ENCODE measurements around the gene ZNF506.
"Not testable (repeated sequence)": the region's sequence is repeated elsewhere in the genome, so short reads cannot be mapped to it uniquely, and the experiment has no call there.

The ZNF506 gene

GRCh38 chr19:19816679-19817078 is 4.9 kb downstream of the ZNF506 start:
- no peaks in the 10 kb centered on the region for H3K27me3 ChIP-seq (ENCODE audit: insufficient read depth, poor library complexity, severe bottlenecking)
- no peak for DNase-seq (ENCODE audit: low read depth in 1 of 2, low spot score in 1 of 2)
- no peak overlapping the region for H3K4me3 ChIP-seq (replicated peaks; ENCODE audit: insufficient read depth, low read length)
- TF ChIP-seq REST (IDR thresholded peaks at IDR 0.05; ENCODE audit: insufficient replicate concordance, low read depth) (no peak), CTCF (IDR thresholded peaks at IDR 0.05; ENCODE audit: insufficient read depth, low read length) (no peak), POLR2AphosphoS5 (IDR thresholded peaks at IDR 0.05; ENCODE audit: low read depth) (no peak), GABPA (IDR thresholded peaks at IDR 0.05; ENCODE audit: low read depth) (no peak), SPI1 (IDR thresholded peaks at IDR 0.05; ENCODE audit: borderline replicate concordance, low read depth) (no peak)
- H3K27ac ChIP-seq (replicated peaks), result no peak overlapping the region

- not testable (repeated sequence) for H3K27me3 ChIP-seq (ENCODE audit: insufficient read depth, poor library complexity, severe bottlenecking); H3K4me3 ChIP-seq (replicated peaks; ENCODE audit: insufficient read depth, low read length); H3K27ac ChIP-seq (replicated peaks); DNase-seq (ENCODE audit: low read depth in 1 of 2, low spot score in 1 of 2)
Observed at GRCh38 chr19:19811999-19812398, 9.6 kb downstream of the ZNF506 start.

- DNase-seq (ENCODE audit: low read depth in 1 of 2, low spot score in 1 of 2), result no peak
- TF ChIP-seq POLR2AphosphoS5 (IDR thresholded peaks at IDR 0.05; ENCODE audit: low read depth), result no peak
- no peak for TF ChIP-seq GABPA (IDR thresholded peaks at IDR 0.05; ENCODE audit: low read depth)
- no peak for TF ChIP-seq SPI1 (IDR thresholded peaks at IDR 0.05; ENCODE audit: borderline replicate concordance, low read depth)
- TF ChIP-seq REST (IDR thresholded peaks at IDR 0.05; ENCODE audit: insufficient replicate concordance, low read depth), result no peak
- TF ChIP-seq CTCF (IDR thresholded peaks at IDR 0.05; ENCODE audit: insufficient read depth, low read length), result no peak
Observed at GRCh38 chr19:19805480-19805879, 16.1 kb downstream of the ZNF506 start.

GRCh38 chr19:19788015-19788414 is 33.5 kb downstream of the ZNF506 start:
- TF ChIP-seq GABPA (IDR thresholded peaks at IDR 0.05; ENCODE audit: low read depth) (no peak), CTCF (IDR thresholded peaks at IDR 0.05; ENCODE audit: insufficient read depth, low read length) (no peak), POLR2AphosphoS5 (IDR thresholded peaks at IDR 0.05; ENCODE audit: low read depth) (no peak), SPI1 (IDR thresholded peaks at IDR 0.05; ENCODE audit: borderline replicate concordance, low read depth) (no peak), REST (IDR thresholded peaks at IDR 0.05; ENCODE audit: insufficient replicate concordance, low read depth) (no peak)
- H3K4me3 ChIP-seq (replicated peaks; ENCODE audit: insufficient read depth, low read length), result no peak overlapping the region
- H3K27me3 ChIP-seq (ENCODE audit: insufficient read depth, poor library complexity, severe bottlenecking), result no peaks in the 10 kb centered on the region
- no peak for DNase-seq (ENCODE audit: low read depth in 1 of 2, low spot score in 1 of 2)
- H3K27ac ChIP-seq (replicated peaks), result no peak overlapping the region

More at GRCh38 chr19:19805480-19805879, 16.1 kb downstream of the ZNF506 start:
- H3K4me3 ChIP-seq (replicated peaks; ENCODE audit: insufficient read depth, low read length), result no peak overlapping the region
- H3K27me3 ChIP-seq (ENCODE audit: insufficient read depth, poor library complexity, severe bottlenecking), result no peaks in the 10 kb centered on the region
- H3K27ac ChIP-seq (replicated peaks), result no peak overlapping the region; the same call in 1 of the 2 replicates

GRCh38 chr19:19785476-19785875 is 36.1 kb downstream of the ZNF506 start:
- not testable (repeated sequence) for H3K27me3 ChIP-seq (ENCODE audit: insufficient read depth, poor library complexity, severe bottlenecking); DNase-seq (ENCODE audit: low read depth in 1 of 2, low spot score in 1 of 2); H3K4me3 ChIP-seq (replicated peaks; ENCODE audit: insufficient read depth, low read length); H3K27ac ChIP-seq (replicated peaks)

All from HL-60 (cell line).